ENCODE data around the gene FOXN3. TPM values are rescaled to one million over a fixed set of nuclear protein-coding genes. Genes with fewer than 3 reads are reported as not detected.

FOXN3 gene
- total RNA-seq, 2 donors from 2014 or later = 116 to 117 TPM

- ATAC-seq = no peak
- H3K27ac Mint-ChIP-seq = peak overlapping the region; percentile 73
These were observed 198.0 kb downstream of the FOXN3 start for GRCh38 chr14:89219051-89219450.

GRCh38 chr14:89217891-89218290, 199.1 kb downstream of the FOXN3 start:
- DNase-seq = no peak
- peaks cover 25% of the 10 kb centered on the region for H3K4me1 Mint-ChIP-seq
- no peaks in the 10 kb centered on the region for H3K36me3 Mint-ChIP-seq (ENCODE audit: low read depth)
- peak overlapping the region; percentile 73 for H3K27ac Mint-ChIP-seq
- no peak for ATAC-seq
- H3K27me3 Mint-ChIP-seq = no peaks in the 10 kb centered on the region
- H3K4me3 Mint-ChIP-seq = no peak overlapping the region
- no peaks in the 10 kb centered on the region for H3K9me3 ChIP-seq (ENCODE audit: control insufficient read depth, low read length, poor library complexity, severe bottlenecking)

More at GRCh38 chr14:89219051-89219450, 198.0 kb downstream of the FOXN3 start:
- H3K27me3 Mint-ChIP-seq = no peaks in the 10 kb centered on the region
- no peaks in the 10 kb centered on the region for H3K36me3 Mint-ChIP-seq (ENCODE audit: low read depth)
- peaks cover 28% of the 10 kb centered on the region for H3K4me1 Mint-ChIP-seq
- DNase-seq = no peak
- no peak overlapping the region for H3K4me3 Mint-ChIP-seq
- H3K9me3 ChIP-seq (ENCODE audit: control insufficient read depth, low read length, poor library complexity, severe bottlenecking) = no peaks in the 10 kb centered on the region

DNA sequence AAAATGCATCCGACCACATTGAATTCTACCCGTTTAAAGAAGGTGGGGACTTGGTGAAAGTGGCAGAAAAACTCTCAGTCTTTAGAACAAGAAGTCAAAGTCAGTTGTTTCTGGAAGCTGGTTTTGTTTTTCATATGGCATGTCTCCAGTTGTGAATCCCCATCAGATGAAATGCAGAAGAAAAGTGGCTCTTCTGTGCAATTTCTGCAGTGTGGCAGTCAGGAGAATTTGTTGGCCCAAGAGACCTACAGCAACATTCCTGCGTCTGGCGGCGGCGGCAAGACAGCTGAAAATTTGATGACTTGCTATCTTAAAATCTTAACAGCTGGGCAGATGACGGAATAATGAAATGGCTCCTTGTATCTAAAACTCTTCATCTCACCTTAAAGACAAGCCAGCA, 201.5 kb downstream of the FOXN3 start:
- DNase-seq (no peak), ATAC-seq (no peak)
- H3K9me3 ChIP-seq (ENCODE audit: control insufficient read depth, low read length, poor library complexity, severe bottlenecking) = no peaks in the 10 kb centered on the region
- H3K4me1 Mint-ChIP-seq = peaks cover 14% of the 10 kb centered on the region
- H3K4me3 Mint-ChIP-seq = no peak overlapping the region
- no peaks in the 10 kb centered on the region for H3K27me3 Mint-ChIP-seq
- no peak overlapping the region for H3K27ac Mint-ChIP-seq
- no peaks in the 10 kb centered on the region for H3K36me3 Mint-ChIP-seq (ENCODE audit: low read depth)

DNA sequence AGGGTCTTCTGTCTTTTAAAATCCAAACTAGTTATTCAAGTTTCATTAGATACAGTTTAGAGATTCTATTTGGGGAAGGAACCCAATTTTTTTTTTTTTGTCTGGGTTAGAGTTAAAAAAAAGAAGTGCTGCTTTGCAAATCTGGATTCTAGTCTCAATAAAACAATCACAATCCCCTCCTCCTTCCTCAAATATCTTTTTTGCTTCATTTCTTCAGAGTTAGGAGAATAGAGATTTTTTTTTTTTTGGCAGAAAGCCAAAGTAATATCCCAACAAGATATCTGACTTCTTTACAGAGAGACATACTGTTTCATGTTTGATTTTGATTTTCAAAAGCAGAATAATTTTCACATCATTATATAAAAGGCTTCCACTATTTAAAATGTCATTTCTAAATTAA, 201.9 kb downstream of the FOXN3 start:
- Mint-ChIP-seq H3K4me3 (no peak overlapping the region), H3K36me3 (ENCODE audit: low read depth) (no peaks in the 10 kb centered on the region), H3K27me3 (no peaks in the 10 kb centered on the region), H3K4me1 (peaks cover 11% of the 10 kb centered on the region), H3K27ac (no peak overlapping the region)
- DNase-seq (no peak), ATAC-seq (no peak)
- H3K9me3 ChIP-seq (ENCODE audit: control insufficient read depth, low read length, poor library complexity, severe bottlenecking) = no peaks in the 10 kb centered on the region

- DNase-seq = no peak
- Mint-ChIP-seq H3K27me3 (no peaks in the 10 kb centered on the region), H3K36me3 (ENCODE audit: low read depth) (no peaks in the 10 kb centered on the region), H3K4me3 (no peak overlapping the region), H3K27ac (no peak overlapping the region), H3K4me1 (peaks cover 11% of the 10 kb centered on the region)
- H3K9me3 ChIP-seq (ENCODE audit: control insufficient read depth, low read length, poor library complexity, severe bottlenecking) = no peaks in the 10 kb centered on the region
- no peak for ATAC-seq
These were observed 202.6 kb downstream of the FOXN3 start for GRCh38 chr14:89214221-89214965.

DNA sequence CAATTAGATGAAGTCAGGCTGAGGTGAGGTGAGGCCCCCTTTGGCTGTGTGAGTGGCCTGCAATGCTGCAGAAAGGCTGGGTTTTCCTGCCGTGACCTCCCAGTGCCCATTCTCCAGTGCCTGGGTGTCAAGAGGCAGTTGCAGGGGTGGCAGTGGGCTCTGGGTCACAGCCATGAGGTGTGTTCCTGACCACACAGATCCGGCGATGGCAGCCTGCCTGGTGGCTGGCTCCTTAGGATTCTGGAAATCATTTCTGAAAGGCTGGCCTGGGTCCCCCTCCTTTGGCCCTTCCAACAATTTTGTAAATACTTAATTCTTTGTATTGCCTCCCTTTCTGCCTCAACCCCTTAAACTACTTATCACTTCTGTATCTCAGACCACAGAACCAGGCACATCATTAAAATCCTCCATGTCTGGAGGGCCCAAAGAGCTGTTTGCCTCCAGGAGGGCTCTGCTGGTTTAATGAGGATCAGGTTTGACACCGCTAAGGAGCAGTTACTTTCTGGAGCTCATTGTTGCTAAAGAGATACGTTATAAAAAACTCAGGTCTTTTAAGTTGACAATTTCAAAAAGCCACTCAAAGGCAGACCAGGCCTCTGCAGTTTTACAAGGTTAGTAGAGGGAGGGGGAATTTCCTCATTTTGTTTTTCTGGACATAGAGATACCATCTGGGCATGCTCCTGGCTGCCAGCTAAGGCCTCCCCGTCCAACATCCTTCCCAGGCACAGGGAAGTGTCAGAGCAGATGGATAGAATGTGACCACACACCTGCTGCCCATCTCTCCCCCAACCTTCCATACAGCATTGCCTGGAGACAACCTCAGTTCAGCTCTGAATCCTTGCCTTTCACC, 204.4 kb downstream of the FOXN3 start:
- no peaks in the 10 kb centered on the region for H3K9me3 ChIP-seq (ENCODE audit: control insufficient read depth, low read length, poor library complexity, severe bottlenecking)
- Mint-ChIP-seq H3K27me3 (no peaks in the 10 kb centered on the region), H3K36me3 (ENCODE audit: low read depth) (no peaks in the 10 kb centered on the region), H3K27ac (peak overlapping the region; percentile 24), H3K4me3 (no peak overlapping the region), H3K4me1 (peaks cover 11% of the 10 kb centered on the region)
- DNase-seq = no peak
- ATAC-seq = no peak

- Mint-ChIP-seq H3K27me3 (no peaks in the 10 kb centered on the region), H3K4me1 (peaks cover 14% of the 10 kb centered on the region), H3K36me3 (ENCODE audit: low read depth) (no peaks in the 10 kb centered on the region), H3K4me3 (no peak overlapping the region), H3K27ac (no peak overlapping the region)
- H3K9me3 ChIP-seq (ENCODE audit: control insufficient read depth, low read length, poor library complexity, severe bottlenecking) = no peaks in the 10 kb centered on the region
- ATAC-seq (no peak), DNase-seq (no peak)
These were observed 207.5 kb downstream of the FOXN3 start for GRCh38 chr14:89209558-89209957.

- DNase-seq = no peak
- no peaks in the 10 kb centered on the region for H3K9me3 ChIP-seq (ENCODE audit: control insufficient read depth, low read length, poor library complexity, severe bottlenecking)
- Mint-ChIP-seq H3K27me3 (no peaks in the 10 kb centered on the region), H3K4me1 (peaks cover 20% of the 10 kb centered on the region), H3K4me3 (no peak overlapping the region), H3K36me3 (ENCODE audit: low read depth) (no peaks in the 10 kb centered on the region), H3K27ac (no peak overlapping the region)
- ATAC-seq = no peak
These were observed 209.1 kb downstream of the FOXN3 start for GRCh38 chr14:89207925-89208328.

DNA sequence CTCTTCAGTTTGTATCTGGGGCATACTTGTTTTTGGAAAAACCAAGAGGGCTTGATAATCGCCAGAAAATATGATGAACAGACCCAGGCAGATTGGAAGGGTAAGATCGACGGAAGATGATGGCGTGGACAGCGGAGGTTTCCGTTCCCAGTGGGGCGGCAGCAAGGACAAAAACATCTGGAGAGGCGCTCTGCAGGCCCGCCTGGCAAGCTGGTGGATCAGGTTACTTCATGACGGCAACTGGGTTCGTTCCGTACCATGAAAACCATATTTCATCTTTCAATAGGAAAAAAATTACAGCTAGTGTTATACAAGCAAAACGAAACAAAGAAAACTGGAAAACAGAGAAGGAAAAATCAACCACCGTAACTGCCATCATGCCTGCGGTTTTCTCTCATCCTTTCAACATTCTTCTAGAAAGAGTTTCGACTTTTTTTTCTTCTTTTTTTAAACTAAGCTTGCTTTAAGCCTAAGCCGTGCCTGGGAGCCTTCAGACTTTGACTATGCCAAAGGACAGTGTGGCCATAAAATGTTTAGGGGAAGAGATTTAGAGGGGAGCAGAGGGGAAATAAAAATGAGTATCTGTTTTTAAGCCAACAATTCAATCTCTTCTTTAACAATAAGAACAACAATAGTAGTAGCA, 210.5 kb downstream of the FOXN3 start:
- H3K9me3 ChIP-seq (ENCODE audit: control insufficient read depth, low read length, poor library complexity, severe bottlenecking) = no peaks in the 10 kb centered on the region
- Mint-ChIP-seq H3K36me3 (ENCODE audit: low read depth) (no peaks in the 10 kb centered on the region), H3K27me3 (no peaks in the 10 kb centered on the region), H3K4me3 (no peak overlapping the region), H3K4me1 (peaks cover 27% of the 10 kb centered on the region), H3K27ac (no peak overlapping the region)
- DNase-seq (no peak), ATAC-seq (no peak)

GRCh38 chr14:89205137-89205740, 211.8 kb downstream of the FOXN3 start:
- no peak overlapping the region for H3K4me3 Mint-ChIP-seq
- no peak overlapping the region for H3K27ac Mint-ChIP-seq
- H3K27me3 Mint-ChIP-seq = no peaks in the 10 kb centered on the region
- no peaks in the 10 kb centered on the region for H3K9me3 ChIP-seq (ENCODE audit: control insufficient read depth, low read length, poor library complexity, severe bottlenecking)
- ATAC-seq = no peak
- no peaks in the 10 kb centered on the region for H3K36me3 Mint-ChIP-seq (ENCODE audit: low read depth)
- DNase-seq = no peak
- H3K4me1 Mint-ChIP-seq = peaks cover 31% of the 10 kb centered on the region

- Mint-ChIP-seq H3K4me1 (peaks cover 32% of the 10 kb centered on the region), H3K36me3 (ENCODE audit: low read depth) (no peaks in the 10 kb centered on the region), H3K4me3 (no peak overlapping the region), H3K27me3 (no peaks in the 10 kb centered on the region), H3K27ac (peak overlapping the region; percentile 27)
- no peaks in the 10 kb centered on the region for H3K9me3 ChIP-seq (ENCODE audit: control insufficient read depth, low read length, poor library complexity, severe bottlenecking)
- DNase-seq = no peak
- no peak for ATAC-seq
These were observed 214.4 kb downstream of the FOXN3 start for GRCh38 chr14:89202413-89203190.

- Mint-ChIP-seq H3K27ac (peak overlapping the region; percentile 27), H3K4me1 (peaks cover 32% of the 10 kb centered on the region), H3K4me3 (no peak overlapping the region), H3K27me3 (no peaks in the 10 kb centered on the region), H3K36me3 (ENCODE audit: low read depth) (peaks cover 6% of the 10 kb centered on the region)
- no peak for DNase-seq
- no peak for ATAC-seq
- no peaks in the 10 kb centered on the region for H3K9me3 ChIP-seq (ENCODE audit: control insufficient read depth, low read length, poor library complexity, severe bottlenecking)
These were observed 215.4 kb downstream of the FOXN3 start for GRCh38 chr14:89201645-89202044.
